GM23338 (cell line): Measurements from ENCODE around the gene MAST4. TPM values are rescaled to one million over a fixed set of nuclear protein-coding genes. Genes with fewer than 3 reads are reported as not detected.

Experiments used
- ATAC-seq: fragments of 200-7000 bp; cut with Tn5 transposase; 3 replicates; pipeline ENCODE4 v1.9.1; 2020
- DNase-seq: peaks from one replicate; pipeline ENCODE4 v3.0.0-alpha.2; 2015; ENCODE audit warnings: low spot score
- H2AFZ ChIP-seq: fragments of 200-600 bp; sonication (generic); 2 replicates; pipeline ENCODE4 v1.8.0; 2016; ENCODE audit warnings: antibody characterized with exemption, mild to moderate bottlenecking, moderate library complexity
- H3F3A ChIP-seq: fragments of 200-600 bp; sonication (generic); replicated peaks from 2 replicates; pipeline ENCODE4 v1.8.0; 2017; ENCODE audit warnings: antibody characterized with exemption, mixed run types, low read depth
- H3K27ac ChIP-seq: fragments of 200-600 bp; sonication (generic); 2 replicates; pipeline ENCODE4 v1.6.1; 2016; ENCODE audit warnings: low read depth
- H3K27me3 ChIP-seq: fragments of 200-600 bp; sonication (generic); 2 replicates; pipeline ENCODE4 v1.8.0; 2016; ENCODE audit warnings: mild to moderate bottlenecking, mixed run types, moderate library complexity; ENCODE audit not compliant: insufficient read depth
- H3K36me3 ChIP-seq: fragments of 200-600 bp; sonication (generic); 2 replicates; pipeline ENCODE4 v1.8.0; 2016; ENCODE audit warnings: mild to moderate bottlenecking; ENCODE audit not compliant: insufficient read depth
- H3K4me1 ChIP-seq: fragments of 200-600 bp; sonication (generic); 2 replicates; pipeline ENCODE4 v1.8.0; 2016; ENCODE audit warnings: mild to moderate bottlenecking, moderate library complexity; ENCODE audit not compliant: insufficient read depth
- H3K4me2 ChIP-seq: fragments of 200-600 bp; sonication (generic); 2 replicates; pipeline ENCODE4 v1.7.1; 2017; ENCODE audit warnings: mixed run types
- H3K4me3 ChIP-seq: fragments of 200-600 bp; sonication (generic); 2 replicates; pipeline ENCODE4 v1.6.1; 2016; ENCODE audit warnings: mixed run types
- H3K79me2 ChIP-seq: fragments of 200-600 bp; sonication (generic); replicated peaks from 2 replicates; pipeline ENCODE4 v1.8.0; 2017; ENCODE audit warnings: mild to moderate bottlenecking; ENCODE audit not compliant: insufficient read depth
- H3K9me2 ChIP-seq: fragments of 200-600 bp; sonication (generic); 2 replicates; pipeline ENCODE4 v1.8.0; 2017; ENCODE audit not compliant: insufficient read depth
- H4K20me1 ChIP-seq: fragments of 200-600 bp; sonication (generic); replicated peaks from 2 replicates; pipeline ENCODE4 v1.8.0; 2017; ENCODE audit warnings: mild to moderate bottlenecking; ENCODE audit not compliant: insufficient read depth
- H3K27ac Mint-ChIP-seq: 2 replicates; pipeline ENCODE4 v1.8.0; 2020; ENCODE audit warnings: inconsistent platforms, mild to moderate bottlenecking, moderate library complexity, mixed read lengths
- H3K27me3 Mint-ChIP-seq: 3 replicates; pipeline ENCODE4 v1.8.0; 2022; ENCODE audit warnings: low read depth, mild to moderate bottlenecking, moderate library complexity, mixed read lengths, inconsistent platforms; ENCODE audit not compliant: insufficient read depth, poor library complexity
- H3K36me3 Mint-ChIP-seq: 3 replicates; pipeline ENCODE4 v1.8.0; 2021; ENCODE audit warnings: low read depth, mild to moderate bottlenecking, inconsistent platforms, moderate library complexity, mixed read lengths
- H3K4me1 Mint-ChIP-seq: 3 replicates; pipeline ENCODE4 v1.8.0; 2020; ENCODE audit warnings: mild to moderate bottlenecking, inconsistent platforms, mixed read lengths
- H3K4me3 Mint-ChIP-seq: 3 replicates; pipeline ENCODE4 v1.8.0; 2021; ENCODE audit warnings: moderate library complexity, mild to moderate bottlenecking, inconsistent platforms, mixed read lengths
- H3K9me3 Mint-ChIP-seq: 3 replicates; pipeline ENCODE4 v1.8.0; 2020; ENCODE audit warnings: moderate library complexity, mild to moderate bottlenecking, inconsistent platforms, mixed read lengths
- EZH2 ChIP-seq: fragments of 200-600 bp; sonication (generic); IDR thresholded peaks from one replicate; pipeline ENCODE4 v1.8.0; 2017; ENCODE audit warnings: antibody characterized with exemption, mild to moderate bottlenecking, low read depth; ENCODE audit not compliant: unreplicated experiment
- EZH2phosphoT487 ChIP-seq: fragments of 200-600 bp; sonication (generic); IDR thresholded peaks from one replicate; pipeline ENCODE4 v1.8.1; 2018; ENCODE audit warnings: antibody characterized with exemption; ENCODE audit not compliant: unreplicated experiment
- NANOG ChIP-seq: IDR thresholded peaks from 2 replicates; pipeline ENCODE4 v1.6.1; 2016; ENCODE audit warnings: antibody characterized with exemption, borderline replicate concordance
- POLR2AphosphoS5 ChIP-seq: IDR thresholded peaks from 2 replicates; pipeline ENCODE4 v1.6.1; 2016; ENCODE audit warnings: antibody characterized with exemption, low read depth
- REST ChIP-seq: IDR thresholded peaks from one replicate; pipeline ENCODE4 v1.6.1; 2018; ENCODE audit warnings: antibody characterized with exemption; ENCODE audit not compliant: unreplicated experiment
- STAT1 ChIP-seq: IDR thresholded peaks from one replicate; pipeline ENCODE4 v1.6.1; 2016; ENCODE audit warnings: antibody characterized with exemption; ENCODE audit not compliant: unreplicated experiment
- ZNF114 ChIP-seq: fragments of 250-450 bp; sonication (Bioruptor Pico); IDR thresholded peaks from 2 replicates; pipeline ENCODE4 v1.5.0; 2020; ENCODE audit warnings: mild to moderate bottlenecking, moderate library complexity
- ZNF331 ChIP-seq: fragments of 250-450 bp; sonication (Bioruptor Pico); IDR thresholded peaks from 2 replicates; pipeline ENCODE4 v1.5.0; 2020; ENCODE audit warnings: low read depth, mild to moderate bottlenecking, moderate library complexity
- polyA plus RNA-seq: library from polyadenylated mRNA; unstranded; fragments of >200 nt; fragmentation: Nextera tagmentation; extraction: Ambion mirVana; gene quantifications from 2 replicates; pipeline ENCODE4 v1.2.1, GENCODE V29; 2016
- total RNA-seq: library from RNA; depleted of rRNA; stranded (reverse); fragments of >200 nt; shearing (Covaris generic); gene quantifications from 2 replicates; pipeline ENCODE4 v1.2.3, GENCODE V29; 2014
- TF ChIP-seq, protein P1 (sequence below), 2 experiments: fragments of 200-600 bp in 1 of 2; sonication (generic) in 1 of 2; conservative IDR thresholded peaks; 2 replicates each; pipeline versions ENCODE4 v1.5.1 to v1.6.1; 2016 to 2017; ENCODE audit warnings: antibody characterized with exemption in 2 of 2, low read depth in 2 of 2, mild to moderate bottlenecking in 2 of 2, moderate library complexity in 1 of 2
- TF ChIP-seq, protein P2 (sequence below): IDR thresholded peaks from 2 replicates; pipeline ENCODE4 v1.6.1; 2016; ENCODE audit warnings: antibody characterized with exemption
- TF ChIP-seq, protein P3 (sequence below): fragments of 250-450 bp; sonication (Bioruptor Pico); IDR thresholded peaks from 2 replicates; pipeline ENCODE4 v1.5.0; 2020; ENCODE audit warnings: mild to moderate bottlenecking, moderate library complexity

Gene MAST4
- total and polyA plus RNA-seq, 2 experiments from 2014 or later, result 3.6 to 8.5 TPM

- H3K4me1 ChIP-seq, result peaks cover 13% of the 10 kb centered on the region
- H3K27me3 ChIP-seq, result no peaks in the 10 kb centered on the region
- Mint-ChIP-seq H3K27ac (no peak overlapping the region), H3K27me3 (peaks cover 6% of the 10 kb centered on the region), H3K4me1 (peaks cover 30% of the 10 kb centered on the region), H3K9me3 (no peaks in the 10 kb centered on the region), H3K4me3 (no peak overlapping the region), H3K36me3 (no peaks in the 10 kb centered on the region)
- H3K27ac ChIP-seq, result no peak overlapping the region
- peaks cover 11% of the 10 kb centered on the region for H3K9me2 ChIP-seq
- H2AFZ ChIP-seq, result no peak overlapping the region
- H4K20me1 ChIP-seq, result no peaks in the 10 kb centered on the region
- no peak overlapping the region for H3K4me3 ChIP-seq
- H3K36me3 ChIP-seq, result no peaks in the 10 kb centered on the region
- H3K4me2 ChIP-seq, result no peak overlapping the region
- ATAC-seq, result no peak
- no peaks in the 10 kb centered on the region for H3K79me2 ChIP-seq
- H3F3A ChIP-seq, result no peaks in the 10 kb centered on the region
- no peak for TF ChIP-seq ZNF114 (CRISPR knock-in tag)
- no peak for TF ChIP-seq ZNF331
- TF ChIP-seq REST, result no peak
- no peak for TF ChIP-seq EZH2phosphoT487
- TF ChIP-seq, protein P1, sequence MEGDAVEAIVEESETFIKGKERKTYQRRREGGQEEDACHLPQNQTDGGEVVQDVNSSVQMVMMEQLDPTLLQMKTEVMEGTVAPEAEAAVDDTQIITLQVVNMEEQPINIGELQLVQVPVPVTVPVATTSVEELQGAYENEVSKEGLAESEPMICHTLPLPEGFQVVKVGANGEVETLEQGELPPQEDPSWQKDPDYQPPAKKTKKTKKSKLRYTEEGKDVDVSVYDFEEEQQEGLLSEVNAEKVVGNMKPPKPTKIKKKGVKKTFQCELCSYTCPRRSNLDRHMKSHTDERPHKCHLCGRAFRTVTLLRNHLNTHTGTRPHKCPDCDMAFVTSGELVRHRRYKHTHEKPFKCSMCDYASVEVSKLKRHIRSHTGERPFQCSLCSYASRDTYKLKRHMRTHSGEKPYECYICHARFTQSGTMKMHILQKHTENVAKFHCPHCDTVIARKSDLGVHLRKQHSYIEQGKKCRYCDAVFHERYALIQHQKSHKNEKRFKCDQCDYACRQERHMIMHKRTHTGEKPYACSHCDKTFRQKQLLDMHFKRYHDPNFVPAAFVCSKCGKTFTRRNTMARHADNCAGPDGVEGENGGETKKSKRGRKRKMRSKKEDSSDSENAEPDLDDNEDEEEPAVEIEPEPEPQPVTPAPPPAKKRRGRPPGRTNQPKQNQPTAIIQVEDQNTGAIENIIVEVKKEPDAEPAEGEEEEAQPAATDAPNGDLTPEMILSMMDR (conservative IDR thresholded peaks at IDR 0.05; ENCODE audit: low read depth in 2 of 2), result no peak
- no peak for TF ChIP-seq NANOG
- no peak for TF ChIP-seq POLR2AphosphoS5
- TF ChIP-seq, protein P2, sequence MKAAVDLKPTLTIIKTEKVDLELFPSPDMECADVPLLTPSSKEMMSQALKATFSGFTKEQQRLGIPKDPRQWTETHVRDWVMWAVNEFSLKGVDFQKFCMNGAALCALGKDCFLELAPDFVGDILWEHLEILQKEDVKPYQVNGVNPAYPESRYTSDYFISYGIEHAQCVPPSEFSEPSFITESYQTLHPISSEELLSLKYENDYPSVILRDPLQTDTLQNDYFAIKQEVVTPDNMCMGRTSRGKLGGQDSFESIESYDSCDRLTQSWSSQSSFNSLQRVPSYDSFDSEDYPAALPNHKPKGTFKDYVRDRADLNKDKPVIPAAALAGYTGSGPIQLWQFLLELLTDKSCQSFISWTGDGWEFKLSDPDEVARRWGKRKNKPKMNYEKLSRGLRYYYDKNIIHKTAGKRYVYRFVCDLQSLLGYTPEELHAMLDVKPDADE, result no peak
- no peak for TF ChIP-seq EZH2
- DNase-seq, result no peak
Measured at GRCh38 chr5:67065696-67066095, 469.5 kb downstream of the MAST4 start.

DNA sequence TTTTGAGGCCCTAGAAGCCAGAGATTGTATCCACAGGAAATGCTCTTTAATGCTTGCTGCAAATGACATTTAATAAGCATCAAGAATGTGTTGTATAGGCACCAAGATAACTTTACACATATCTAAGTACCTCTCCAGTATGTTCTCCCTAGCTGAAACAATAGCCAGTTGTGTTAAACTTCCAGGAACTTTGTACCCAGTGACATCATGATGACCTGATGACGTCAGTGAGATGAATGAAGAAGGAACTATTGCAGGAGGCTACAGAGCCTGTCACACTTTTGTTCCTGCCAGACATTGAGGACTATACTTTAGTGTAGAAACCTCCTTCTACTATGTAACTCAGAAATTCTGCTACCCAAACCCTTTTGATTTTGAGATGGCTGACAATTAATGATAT, 470.6 kb downstream of the MAST4 start:
- H3K9me2 ChIP-seq, result peaks cover 11% of the 10 kb centered on the region
- no peaks in the 10 kb centered on the region for H3K27me3 ChIP-seq
- Mint-ChIP-seq H3K27ac (no peak overlapping the region), H3K9me3 (no peaks in the 10 kb centered on the region), H3K36me3 (no peaks in the 10 kb centered on the region), H3K4me1 (peaks cover 30% of the 10 kb centered on the region), H3K27me3 (peaks cover 6% of the 10 kb centered on the region), H3K4me3 (no peak overlapping the region)
- DNase-seq (no peak), ATAC-seq (no peak)
- no peaks in the 10 kb centered on the region for H3K79me2 ChIP-seq
- no peaks in the 10 kb centered on the region for H4K20me1 ChIP-seq
- no peaks in the 10 kb centered on the region for H3F3A ChIP-seq
- H2AFZ ChIP-seq, result no peak overlapping the region
- H3K4me1 ChIP-seq, result peaks cover 13% of the 10 kb centered on the region
- no peak overlapping the region for H3K4me2 ChIP-seq
- H3K36me3 ChIP-seq, result no peaks in the 10 kb centered on the region
- H3K4me3 ChIP-seq, result no peak overlapping the region
- no peak overlapping the region for H3K27ac ChIP-seq
- no peak for TF ChIP-seq EZH2
- TF ChIP-seq, protein P3, sequence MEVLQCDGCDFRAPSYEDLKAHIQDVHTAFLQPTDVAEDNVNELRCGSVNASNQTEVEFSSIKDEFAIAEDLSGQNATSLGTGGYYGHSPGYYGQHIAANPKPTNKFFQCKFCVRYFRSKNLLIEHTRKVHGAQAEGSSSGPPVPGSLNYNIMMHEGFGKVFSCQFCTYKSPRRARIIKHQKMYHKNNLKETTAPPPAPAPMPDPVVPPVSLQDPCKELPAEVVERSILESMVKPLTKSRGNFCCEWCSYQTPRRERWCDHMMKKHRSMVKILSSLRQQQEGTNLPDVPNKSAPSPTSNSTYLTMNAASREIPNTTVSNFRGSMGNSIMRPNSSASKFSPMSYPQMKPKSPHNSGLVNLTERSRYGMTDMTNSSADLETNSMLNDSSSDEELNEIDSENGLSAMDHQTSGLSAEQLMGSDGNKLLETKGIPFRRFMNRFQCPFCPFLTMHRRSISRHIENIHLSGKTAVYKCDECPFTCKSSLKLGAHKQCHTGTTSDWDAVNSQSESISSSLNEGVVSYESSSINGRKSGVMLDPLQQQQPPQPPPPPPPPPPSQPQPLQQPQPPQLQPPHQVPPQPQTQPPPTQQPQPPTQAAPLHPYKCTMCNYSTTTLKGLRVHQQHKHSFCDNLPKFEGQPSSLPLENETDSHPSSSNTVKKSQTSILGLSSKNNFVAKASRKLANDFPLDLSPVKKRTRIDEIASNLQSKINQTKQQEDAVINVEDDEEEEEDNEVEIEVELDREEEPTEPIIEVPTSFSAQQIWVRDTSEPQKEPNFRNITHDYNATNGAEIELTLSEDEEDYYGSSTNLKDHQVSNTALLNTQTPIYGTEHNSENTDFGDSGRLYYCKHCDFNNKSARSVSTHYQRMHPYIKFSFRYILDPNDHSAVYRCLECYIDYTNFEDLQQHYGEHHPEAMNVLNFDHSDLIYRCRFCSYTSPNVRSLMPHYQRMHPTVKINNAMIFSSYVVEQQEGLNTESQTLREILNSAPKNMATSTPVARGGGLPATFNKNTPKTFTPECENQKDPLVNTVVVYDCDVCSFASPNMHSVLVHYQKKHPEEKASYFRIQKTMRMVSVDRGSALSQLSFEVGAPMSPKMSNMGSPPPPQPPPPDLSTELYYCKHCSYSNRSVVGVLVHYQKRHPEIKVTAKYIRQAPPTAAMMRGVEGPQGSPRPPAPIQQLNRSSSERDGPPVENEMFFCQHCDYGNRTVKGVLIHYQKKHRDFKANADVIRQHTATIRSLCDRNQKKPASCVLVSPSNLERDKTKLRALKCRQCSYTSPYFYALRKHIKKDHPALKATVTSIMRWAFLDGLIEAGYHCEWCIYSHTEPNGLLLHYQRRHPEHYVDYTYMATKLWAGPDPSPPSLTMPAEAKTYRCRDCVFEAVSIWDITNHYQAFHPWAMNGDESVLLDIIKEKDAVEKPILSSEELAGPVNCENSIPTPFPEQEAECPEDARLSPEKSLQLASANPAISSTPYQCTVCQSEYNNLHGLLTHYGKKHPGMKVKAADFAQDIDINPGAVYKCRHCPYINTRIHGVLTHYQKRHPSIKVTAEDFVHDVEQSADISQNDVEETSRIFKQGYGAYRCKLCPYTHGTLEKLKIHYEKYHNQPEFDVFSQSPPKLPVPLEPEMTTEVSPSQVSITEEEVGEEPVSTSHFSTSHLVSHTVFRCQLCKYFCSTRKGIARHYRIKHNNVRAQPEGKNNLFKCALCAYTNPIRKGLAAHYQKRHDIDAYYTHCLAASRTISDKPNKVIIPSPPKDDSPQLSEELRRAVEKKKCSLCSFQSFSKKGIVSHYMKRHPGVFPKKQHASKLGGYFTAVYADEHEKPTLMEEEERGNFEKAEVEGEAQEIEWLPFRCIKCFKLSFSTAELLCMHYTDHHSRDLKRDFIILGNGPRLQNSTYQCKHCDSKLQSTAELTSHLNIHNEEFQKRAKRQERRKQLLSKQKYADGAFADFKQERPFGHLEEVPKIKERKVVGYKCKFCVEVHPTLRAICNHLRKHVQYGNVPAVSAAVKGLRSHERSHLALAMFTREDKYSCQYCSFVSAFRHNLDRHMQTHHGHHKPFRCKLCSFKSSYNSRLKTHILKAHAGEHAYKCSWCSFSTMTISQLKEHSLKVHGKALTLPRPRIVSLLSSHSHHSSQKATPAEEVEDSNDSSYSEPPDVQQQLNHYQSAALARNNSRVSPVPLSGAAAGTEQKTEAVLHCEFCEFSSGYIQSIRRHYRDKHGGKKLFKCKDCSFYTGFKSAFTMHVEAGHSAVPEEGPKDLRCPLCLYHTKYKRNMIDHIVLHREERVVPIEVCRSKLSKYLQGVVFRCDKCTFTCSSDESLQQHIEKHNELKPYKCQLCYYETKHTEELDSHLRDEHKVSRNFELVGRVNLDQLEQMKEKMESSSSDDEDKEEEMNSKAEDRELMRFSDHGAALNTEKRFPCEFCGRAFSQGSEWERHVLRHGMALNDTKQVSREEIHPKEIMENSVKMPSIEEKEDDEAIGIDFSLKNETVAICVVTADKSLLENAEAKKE (CRISPR knock-in tag), result no peak
- no peak for TF ChIP-seq STAT1
